Activated CD8-positive, alpha-beta memory T cell treated with anti-CD3 and anti-CD28 coated beads for 4 hours (primary cell): ENCODE measurements around the gene RNF144B.
"Not testable (repeated sequence)": the region's sequence is repeated elsewhere in the genome, so short reads cannot be mapped to it uniquely, and the experiment has no call there.

ENCODE experiments used
- DNase-seq, 2 donors: peaks; one replicate each; pipeline ENCODE4 v3.0.0-alpha.2; 2020; ENCODE audit warnings: low read depth in 2 of 2

RNF144B gene

GRCh38 chr6:18371010-18371409, 16.1 kb upstream of the RNF144B start:
- DNase-seq, result no peak

GRCh38 chr6:18371656-18372055, 15.5 kb upstream of the RNF144B start:
- DNase-seq, result no peak

- DNase-seq, result no peak
Measured at GRCh38 chr6:18380158-18380836, 6.9 kb upstream of the RNF144B start.

- DNase-seq, result no peak
Measured at GRCh38 chr6:18380851-18381250, 6.3 kb upstream of the RNF144B start.

GRCh38 chr6:18383441-18383840, 3.7 kb upstream of the RNF144B start:
- DNase-seq, result no peak

- DNase-seq, result no peak
Measured at GRCh38 chr6:18384621-18385020, 2.5 kb upstream of the RNF144B start.

- DNase-seq, result no peak
Measured at GRCh38 chr6:18386298-18386976, 713 bp upstream of the RNF144B start.

- DNase-seq, result no peak
Measured at GRCh38 chr6:18388271-18388670, 1.1 kb downstream of the RNF144B start.

GRCh38 chr6:18388942-18389341, 1.8 kb downstream of the RNF144B start:
- DNase-seq, result no peak

GRCh38 chr6:18389479-18389878, 2.3 kb downstream of the RNF144B start:
- DNase-seq, result no peak

- DNase-seq, result no peak
Measured at GRCh38 chr6:18390476-18390875, 3.3 kb downstream of the RNF144B start.

GRCh38 chr6:18391023-18391422, 3.9 kb downstream of the RNF144B start:
- no peak for DNase-seq

GRCh38 chr6:18392346-18392877, 5.3 kb downstream of the RNF144B start:
- DNase-seq, result no peak

GRCh38 chr6:18393698-18394097, 6.5 kb downstream of the RNF144B start:
- no peak for DNase-seq

GRCh38 chr6:18395177-18395855, 8.2 kb downstream of the RNF144B start:
- DNase-seq, result no peak

- no peak for DNase-seq
Measured at GRCh38 chr6:18395856-18396197, 8.7 kb downstream of the RNF144B start.

- DNase-seq, result no peak
Measured at GRCh38 chr6:18397701-18398100, 10.6 kb downstream of the RNF144B start.

- not testable (repeated sequence) for DNase-seq
Measured at GRCh38 chr6:18398225-18398624, 11.1 kb downstream of the RNF144B start.

GRCh38 chr6:18400831-18401446, 13.8 kb downstream of the RNF144B start:
- no peak for DNase-seq

GRCh38 chr6:18404965-18405364, 17.8 kb downstream of the RNF144B start:
- not testable (repeated sequence) for DNase-seq

GRCh38 chr6:18405477-18406293, 18.5 kb downstream of the RNF144B start:
- no peak for DNase-seq
